ENCODE measurements around the gene GAL3ST2.

DNA sequence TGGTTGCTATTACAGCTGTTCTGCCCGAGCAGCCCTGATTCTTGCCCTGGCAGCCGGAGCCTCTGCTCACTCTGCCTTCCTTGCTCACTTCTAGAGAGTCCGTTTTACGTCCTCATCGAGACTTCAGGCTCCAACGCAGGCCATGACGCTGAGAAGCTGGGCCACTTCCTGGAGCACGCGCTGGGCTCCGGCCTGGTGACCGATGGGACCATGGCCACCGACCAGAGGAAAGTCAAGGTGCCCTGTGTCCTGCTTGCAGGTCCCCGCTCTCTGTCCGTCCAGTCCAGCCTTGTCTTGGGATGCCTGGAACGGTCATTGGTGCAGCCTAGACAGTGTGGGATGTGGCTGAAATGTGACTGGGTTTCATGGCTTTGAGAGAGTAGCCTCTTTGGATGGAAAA, 25.5 kb upstream of the GAL3ST2 start:
- TF ChIP-seq, protein P1, sequence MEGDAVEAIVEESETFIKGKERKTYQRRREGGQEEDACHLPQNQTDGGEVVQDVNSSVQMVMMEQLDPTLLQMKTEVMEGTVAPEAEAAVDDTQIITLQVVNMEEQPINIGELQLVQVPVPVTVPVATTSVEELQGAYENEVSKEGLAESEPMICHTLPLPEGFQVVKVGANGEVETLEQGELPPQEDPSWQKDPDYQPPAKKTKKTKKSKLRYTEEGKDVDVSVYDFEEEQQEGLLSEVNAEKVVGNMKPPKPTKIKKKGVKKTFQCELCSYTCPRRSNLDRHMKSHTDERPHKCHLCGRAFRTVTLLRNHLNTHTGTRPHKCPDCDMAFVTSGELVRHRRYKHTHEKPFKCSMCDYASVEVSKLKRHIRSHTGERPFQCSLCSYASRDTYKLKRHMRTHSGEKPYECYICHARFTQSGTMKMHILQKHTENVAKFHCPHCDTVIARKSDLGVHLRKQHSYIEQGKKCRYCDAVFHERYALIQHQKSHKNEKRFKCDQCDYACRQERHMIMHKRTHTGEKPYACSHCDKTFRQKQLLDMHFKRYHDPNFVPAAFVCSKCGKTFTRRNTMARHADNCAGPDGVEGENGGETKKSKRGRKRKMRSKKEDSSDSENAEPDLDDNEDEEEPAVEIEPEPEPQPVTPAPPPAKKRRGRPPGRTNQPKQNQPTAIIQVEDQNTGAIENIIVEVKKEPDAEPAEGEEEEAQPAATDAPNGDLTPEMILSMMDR (IDR thresholded peaks at IDR 0.05; ENCODE audit: poor library complexity, severe bottlenecking): no peak
- no peak for TF ChIP-seq RAD21 (conservative IDR thresholded peaks at IDR 0.05)
- TF ChIP-seq, protein P2, sequence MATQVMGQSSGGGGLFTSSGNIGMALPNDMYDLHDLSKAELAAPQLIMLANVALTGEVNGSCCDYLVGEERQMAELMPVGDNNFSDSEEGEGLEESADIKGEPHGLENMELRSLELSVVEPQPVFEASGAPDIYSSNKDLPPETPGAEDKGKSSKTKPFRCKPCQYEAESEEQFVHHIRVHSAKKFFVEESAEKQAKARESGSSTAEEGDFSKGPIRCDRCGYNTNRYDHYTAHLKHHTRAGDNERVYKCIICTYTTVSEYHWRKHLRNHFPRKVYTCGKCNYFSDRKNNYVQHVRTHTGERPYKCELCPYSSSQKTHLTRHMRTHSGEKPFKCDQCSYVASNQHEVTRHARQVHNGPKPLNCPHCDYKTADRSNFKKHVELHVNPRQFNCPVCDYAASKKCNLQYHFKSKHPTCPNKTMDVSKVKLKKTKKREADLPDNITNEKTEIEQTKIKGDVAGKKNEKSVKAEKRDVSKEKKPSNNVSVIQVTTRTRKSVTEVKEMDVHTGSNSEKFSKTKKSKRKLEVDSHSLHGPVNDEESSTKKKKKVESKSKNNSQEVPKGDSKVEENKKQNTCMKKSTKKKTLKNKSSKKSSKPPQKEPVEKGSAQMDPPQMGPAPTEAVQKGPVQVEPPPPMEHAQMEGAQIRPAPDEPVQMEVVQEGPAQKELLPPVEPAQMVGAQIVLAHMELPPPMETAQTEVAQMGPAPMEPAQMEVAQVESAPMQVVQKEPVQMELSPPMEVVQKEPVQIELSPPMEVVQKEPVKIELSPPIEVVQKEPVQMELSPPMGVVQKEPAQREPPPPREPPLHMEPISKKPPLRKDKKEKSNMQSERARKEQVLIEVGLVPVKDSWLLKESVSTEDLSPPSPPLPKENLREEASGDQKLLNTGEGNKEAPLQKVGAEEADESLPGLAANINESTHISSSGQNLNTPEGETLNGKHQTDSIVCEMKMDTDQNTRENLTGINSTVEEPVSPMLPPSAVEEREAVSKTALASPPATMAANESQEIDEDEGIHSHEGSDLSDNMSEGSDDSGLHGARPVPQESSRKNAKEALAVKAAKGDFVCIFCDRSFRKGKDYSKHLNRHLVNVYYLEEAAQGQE (IDR thresholded peaks at IDR 0.05; ENCODE audit: borderline replicate concordance): no peak

All from neural cell (in vitro differentiated cells).